Measurements from ENCODE around the gene AGAP9.
"Not testable (repeated sequence)": the region's sequence is repeated elsewhere in the genome, so short reads cannot be mapped to it uniquely, and the experiment has no call there.

Gene AGAP9

GRCh38 chr10:47489630-47490029 is 33.8 kb downstream of the AGAP9 start:
- not testable (repeated sequence) for FAIRE-seq; DNase-seq (ENCODE audit: low spot score)

- not testable (repeated sequence) for DNase-seq (ENCODE audit: low spot score); FAIRE-seq
Measured at GRCh38 chr10:47485943-47486342, 37.5 kb downstream of the AGAP9 start.

GRCh38 chr10:47484786-47485185 is 38.7 kb downstream of the AGAP9 start:
- FAIRE-seq; DNase-seq (ENCODE audit: low spot score): not testable (repeated sequence)

- FAIRE-seq: not testable (repeated sequence)
Measured at GRCh38 chr10:47483923-47484322, 39.5 kb downstream of the AGAP9 start, which contains the start of gene ANXA8. TSS of gene ANXA8 (minus strand) at chr10:47484115. CDS start at chr10:47483933, 182 bp downstream.

GRCh38 chr10:47482367-47482766 is 41.1 kb downstream of the AGAP9 start:
- not testable (repeated sequence) for DNase-seq (ENCODE audit: low spot score); FAIRE-seq

More at GRCh38 chr10:47483923-47484322, 39.5 kb downstream of the AGAP9 start, which contains the start of gene ANXA8:
- not testable (repeated sequence) for DNase-seq (ENCODE audit: low spot score)

GRCh38 chr10:47481768-47482181 is 41.7 kb downstream of the AGAP9 start:
- DNase-seq (ENCODE audit: low spot score); FAIRE-seq: not testable (repeated sequence)

- not testable (repeated sequence) for DNase-seq (ENCODE audit: low spot score); FAIRE-seq
Measured at GRCh38 chr10:47481182-47481766, 42.2 kb downstream of the AGAP9 start.

GRCh38 chr10:47480133-47480532 is 43.3 kb downstream of the AGAP9 start:
- FAIRE-seq; DNase-seq (ENCODE audit: low spot score): not testable (repeated sequence)

- DNase-seq (ENCODE audit: low spot score); FAIRE-seq: not testable (repeated sequence)
Measured at GRCh38 chr10:47478114-47478513, 45.3 kb downstream of the AGAP9 start.

- not testable (repeated sequence) for FAIRE-seq; DNase-seq (ENCODE audit: low spot score)
Measured at GRCh38 chr10:47477078-47477477, 46.4 kb downstream of the AGAP9 start.

GRCh38 chr10:47475101-47475500 is 48.3 kb downstream of the AGAP9 start:
- not testable (repeated sequence) for FAIRE-seq; DNase-seq (ENCODE audit: low spot score)

- FAIRE-seq: not testable (repeated sequence)
Measured at GRCh38 chr10:47473516-47473915, 49.9 kb downstream of the AGAP9 start.

GRCh38 chr10:47472647-47473046 is 50.8 kb downstream of the AGAP9 start:
- DNase-seq (ENCODE audit: low spot score); FAIRE-seq: not testable (repeated sequence)

More at GRCh38 chr10:47473516-47473915, 49.9 kb downstream of the AGAP9 start:
- DNase-seq (ENCODE audit: low spot score): not testable (repeated sequence)

- DNase-seq (ENCODE audit: low spot score); FAIRE-seq: not testable (repeated sequence)
Measured at GRCh38 chr10:47472072-47472471, 51.4 kb downstream of the AGAP9 start.

GRCh38 chr10:47468731-47469528 is 54.5 kb downstream of the AGAP9 start:
- DNase-seq (ENCODE audit: low spot score); FAIRE-seq: not testable (repeated sequence)

GRCh38 chr10:47467957-47468356 is 55.5 kb downstream of the AGAP9 start:
- FAIRE-seq; DNase-seq (ENCODE audit: low spot score): not testable (repeated sequence)

GRCh38 chr10:47467458-47467857 is 56.0 kb downstream of the AGAP9 start:
- FAIRE-seq; DNase-seq (ENCODE audit: low spot score): not testable (repeated sequence)

GRCh38 chr10:47465216-47465917 is 58.1 kb downstream of the AGAP9 start:
- not testable (repeated sequence) for DNase-seq (ENCODE audit: low spot score); FAIRE-seq

GRCh38 chr10:47462577-47463358 is 60.7 kb downstream of the AGAP9 start:
- FAIRE-seq; DNase-seq (ENCODE audit: low spot score): not testable (repeated sequence)

- FAIRE-seq: not testable (repeated sequence)
Measured at GRCh38 chr10:47461261-47461687, 62.2 kb downstream of the AGAP9 start.

More at GRCh38 chr10:47461261-47461687, 62.2 kb downstream of the AGAP9 start:
- not testable (repeated sequence) for DNase-seq (ENCODE audit: low spot score)
